ENCODE results near the gene VASP. TPM values are rescaled to one million over a fixed set of nuclear protein-coding genes. Genes with fewer than 3 reads are reported as not detected.

The VASP gene
- total and polyA plus RNA-seq, 2 of the 13 experiments (the other 11 are each of a cell fraction or from before 2014, with no cell fraction given) = 41.8 to 67.1 TPM

- TF ChIP-seq ZNF407 (CRISPR knock-in tag; IDR thresholded peaks at IDR 0.05; ENCODE audit: not compliant biosample characterization) (no peak), ZMYM2 (CRISPR knock-in tag; IDR thresholded peaks at IDR 0.05) (0 out of 2 replicates have a peak, but pooled peaks have one; percentile 46), HNF4G (IDR thresholded peaks at IDR 0.05; ENCODE audit: borderline replicate concordance, low read depth, low read length) (peak; percentile 22; the same call in 1 of the 2 replicates), HNF4G (CRISPR knock-in tag; IDR thresholded peaks at IDR 0.05; ENCODE audit: borderline replicate concordance, low read depth) (no peak), MTA3 (CRISPR knock-in tag; IDR thresholded peaks at IDR 0.05) (no peak), CCDC6 (CRISPR knock-in tag; IDR thresholded peaks at IDR 0.05) (0 out of 2 replicates have a peak, but pooled peaks have one; percentile 61), LBX2 (CRISPR knock-in tag; IDR thresholded peaks at IDR 0.05; ENCODE audit: borderline replicate concordance) (no peak), HOXA9 (CRISPR knock-in tag; IDR thresholded peaks at IDR 0.05; ENCODE audit: borderline replicate concordance) (0 out of 2 replicates have a peak, but pooled peaks have one; percentile 25), ZNF891 (CRISPR knock-in tag; IDR thresholded peaks at IDR 0.05) (peak; percentile 5; the same call in 1 of the 2 replicates), SNAI1 (CRISPR knock-in tag; IDR thresholded peaks at IDR 0.05; ENCODE audit: borderline replicate concordance) (0 out of 2 replicates have a peak, but pooled peaks have one; percentile 45), FOXO1 (CRISPR knock-in tag; IDR thresholded peaks at IDR 0.05) (peak; percentile 26; the same call in 1 of the 2 replicates), ZNF724P (CRISPR knock-in tag; IDR thresholded peaks at IDR 0.05; ENCODE audit: borderline replicate concordance) (0 out of 2 replicates have a peak, but pooled peaks have one; percentile 15), ZMAT3 (CRISPR knock-in tag; conservative IDR thresholded peaks at IDR 0.05) (no peak), GZF1 (CRISPR knock-in tag; IDR thresholded peaks at IDR 0.05) (0 out of 2 replicates have a peak, but pooled peaks have one; percentile 19), GLMP (CRISPR knock-in tag; IDR thresholded peaks at IDR 0.05; ENCODE audit: borderline replicate concordance) (no peak)
Measured at GRCh38 chr19:45468803-45469131, 38.5 kb upstream of the VASP start (continued).
